Left lung (tissue), 10 donors: ENCODE results near the gene OPCML. TPM values are rescaled to one million over a fixed set of nuclear protein-coding genes. Genes with fewer than 3 reads are reported as not detected.
A peak's percentile ranks its signal among the peaks of the same experiment; 100 is the strongest.

Experiments used
- ATAC-seq: fragments of 200-7000 bp; cut with Tn5 transposase; one replicate; pipeline ENCODE4 v1.9.1; 2020; ENCODE audit warnings: moderate library complexity
- DNase-seq, 4 donors: peaks; one replicate each; pipeline ENCODE4 v3.0.0-alpha.2; 2013 to 2020
- H3K27ac ChIP-seq, 2 donors: fragments of 200-600 bp; sonication (generic) in 1 of 2; one replicate each; pipeline versions ENCODE4 v1.5.0 to v1.8.0; 2020 to 2021
- H3K27me3 ChIP-seq, 2 donors: fragments of 200-600 bp; sonication (generic) in 1 of 2; one replicate each; pipeline versions ENCODE4 v1.5.0 to v1.8.0; 2020 to 2021
- H3K36me3 ChIP-seq, 2 donors: fragments of 200-600 bp; sonication (generic) in 1 of 2; one replicate each; pipeline versions ENCODE4 v1.5.0 to v1.8.0; 2020 to 2021
- H3K4me1 ChIP-seq, 2 donors: fragments of 200-600 bp; one replicate each; pipeline ENCODE4 v1.8.0; 2021
- H3K4me3 ChIP-seq, 2 donors: fragments of 200-600 bp; sonication (generic) in 1 of 2; one replicate each; pipeline versions ENCODE4 v1.5.0 to v1.8.0; 2020 to 2021; ENCODE audit warnings: mild to moderate bottlenecking in 1 of 2
- H3K9me3 ChIP-seq, 2 donors: fragments of 200-600 bp; sonication (generic) in 1 of 2; one replicate each; pipeline versions ENCODE4 v1.5.0 to v1.8.0; 2020 to 2021
- intact Hi-C, 2 donors: fragments of 100-400 bp; cut with DNase I; formaldehyde crosslinking; loops; one replicate each; pipeline versions ENCODE4 v1.11.2 to v1.14.2; 2022
- polyA plus RNA-seq, 6 donors: library from polyadenylated mRNA; unstranded; fragments of 120-200 nt; gene quantifications; one replicate each; pipeline ENCODE4 v1.2.1, GENCODE V29; 2013; ENCODE audit not compliant: insufficient read length in 6 of 6
- total RNA-seq, 2 donors: library from RNA; stranded (reverse); fragmentation: NEBNext Ultra II Directional; extraction: Animal tissue kit (Norgen Biotek cat#: 25700); gene quantifications; one replicate each; pipeline ENCODE4 v1.2.1, GENCODE V29; 2021
- TF ChIP-seq, protein P1 (sequence below), 2 donors: fragments of 200-600 bp; sonication (generic) in 1 of 2; IDR thresholded peaks; one replicate each; pipeline versions ENCODE4 v1.5.0 to v1.8.0; 2021; ENCODE audit warnings: antibody characterized with exemption in 2 of 2
- donor health status: DM: no; HTN: yes; CAD: no.
- donor health status: DM: no; HTN: no; CAD: no.

OPCML gene
- total and polyA plus RNA-seq, 8 donors: 0.98 to 5.3 (median 1.9) TPM; not detected in 2

DNA sequence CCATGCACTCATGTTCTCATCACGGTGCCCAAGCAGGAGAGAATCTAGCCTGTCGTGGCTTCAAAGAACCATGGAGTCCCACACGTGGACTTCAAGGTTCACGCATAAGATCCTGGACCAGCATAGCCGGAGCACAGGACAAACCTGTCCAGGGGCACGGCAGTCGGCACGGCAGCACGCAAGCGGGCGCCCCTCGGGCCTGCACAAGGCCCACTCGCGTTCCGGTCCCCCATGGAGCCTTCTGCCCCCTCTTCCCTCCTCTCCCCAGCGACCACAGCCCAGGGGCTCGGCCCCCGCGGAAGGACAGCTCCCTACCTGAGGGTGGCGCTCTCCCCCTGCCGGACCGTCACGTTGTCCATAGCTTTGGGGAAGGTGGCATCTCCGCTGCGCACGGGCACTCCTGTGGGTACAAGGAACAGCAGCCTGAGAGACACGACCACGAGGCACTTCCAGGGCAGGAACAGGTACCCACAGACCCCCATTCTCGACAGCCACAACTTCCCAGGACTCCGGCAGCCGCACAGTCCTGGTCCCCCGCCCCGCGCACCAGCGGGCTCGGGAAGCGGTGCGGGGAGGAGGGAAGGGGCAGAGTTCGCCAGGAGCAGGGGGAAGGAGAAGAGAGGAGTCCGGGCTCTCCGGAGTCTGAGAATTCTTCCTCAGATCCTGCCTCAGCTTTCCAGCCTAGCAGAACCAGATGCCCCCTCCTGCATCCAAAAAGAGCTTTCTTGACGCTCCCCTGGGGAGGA lies 589.5 kb downstream of the OPCML start:
- DNase-seq: peak in 1 of 4 donors; percentile 77
- intact Hi-C loops: no loop called here
- H3K4me1 ChIP-seq: no peaks in the 10 kb centered on the region

DNA sequence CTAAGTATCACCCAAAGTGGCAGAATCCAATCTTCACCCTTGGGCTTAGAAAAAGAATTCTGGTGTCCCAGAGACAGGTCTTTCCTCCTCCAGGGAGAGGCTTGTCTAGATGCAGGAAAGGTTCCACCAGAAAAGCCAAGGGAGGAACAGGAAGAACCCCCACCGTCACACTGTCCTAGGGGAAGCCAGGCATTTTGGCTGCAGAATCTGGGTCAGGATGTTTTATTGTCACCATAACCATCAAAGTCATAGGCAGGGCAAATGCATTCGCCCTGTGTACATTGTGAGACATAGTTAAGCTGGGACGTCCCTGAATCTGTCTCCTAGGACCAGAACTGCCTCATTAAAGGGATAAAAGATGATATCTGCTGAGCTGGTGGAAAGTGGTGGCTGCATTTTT lies 590.5 kb downstream of the OPCML start:
- H3K4me1 ChIP-seq: no peaks in the 10 kb centered on the region
- no peak for ATAC-seq
- DNase-seq: no peak
- H3K27ac ChIP-seq: no peak overlapping the region
- no peaks in the 10 kb centered on the region for H3K9me3 ChIP-seq
- H3K4me3 ChIP-seq: no peak overlapping the region
- TF ChIP-seq, protein P1, sequence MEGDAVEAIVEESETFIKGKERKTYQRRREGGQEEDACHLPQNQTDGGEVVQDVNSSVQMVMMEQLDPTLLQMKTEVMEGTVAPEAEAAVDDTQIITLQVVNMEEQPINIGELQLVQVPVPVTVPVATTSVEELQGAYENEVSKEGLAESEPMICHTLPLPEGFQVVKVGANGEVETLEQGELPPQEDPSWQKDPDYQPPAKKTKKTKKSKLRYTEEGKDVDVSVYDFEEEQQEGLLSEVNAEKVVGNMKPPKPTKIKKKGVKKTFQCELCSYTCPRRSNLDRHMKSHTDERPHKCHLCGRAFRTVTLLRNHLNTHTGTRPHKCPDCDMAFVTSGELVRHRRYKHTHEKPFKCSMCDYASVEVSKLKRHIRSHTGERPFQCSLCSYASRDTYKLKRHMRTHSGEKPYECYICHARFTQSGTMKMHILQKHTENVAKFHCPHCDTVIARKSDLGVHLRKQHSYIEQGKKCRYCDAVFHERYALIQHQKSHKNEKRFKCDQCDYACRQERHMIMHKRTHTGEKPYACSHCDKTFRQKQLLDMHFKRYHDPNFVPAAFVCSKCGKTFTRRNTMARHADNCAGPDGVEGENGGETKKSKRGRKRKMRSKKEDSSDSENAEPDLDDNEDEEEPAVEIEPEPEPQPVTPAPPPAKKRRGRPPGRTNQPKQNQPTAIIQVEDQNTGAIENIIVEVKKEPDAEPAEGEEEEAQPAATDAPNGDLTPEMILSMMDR (IDR thresholded peaks at IDR 0.05): no peak
- intact Hi-C loops: no loop called here
- H3K27me3 ChIP-seq: peaks cover 29 to 56% of the 10 kb centered on the region in 2 donors
- H3K36me3 ChIP-seq: no peaks in the 10 kb centered on the region

More for the DNA sequence above, 589.5 kb downstream of the OPCML start:
- Histone ChIP-seq H3K36me3 (no peaks in the 10 kb centered on the region), H3K9me3 (no peaks in the 10 kb centered on the region), H3K27me3 (peaks cover 29 to 58% of the 10 kb centered on the region in 2 donors), H3K4me3 (no peak overlapping the region), H3K27ac (no peak overlapping the region)
- TF ChIP-seq, protein P1 (IDR thresholded peaks at IDR 0.05): no peak
- no peak for ATAC-seq

DNA sequence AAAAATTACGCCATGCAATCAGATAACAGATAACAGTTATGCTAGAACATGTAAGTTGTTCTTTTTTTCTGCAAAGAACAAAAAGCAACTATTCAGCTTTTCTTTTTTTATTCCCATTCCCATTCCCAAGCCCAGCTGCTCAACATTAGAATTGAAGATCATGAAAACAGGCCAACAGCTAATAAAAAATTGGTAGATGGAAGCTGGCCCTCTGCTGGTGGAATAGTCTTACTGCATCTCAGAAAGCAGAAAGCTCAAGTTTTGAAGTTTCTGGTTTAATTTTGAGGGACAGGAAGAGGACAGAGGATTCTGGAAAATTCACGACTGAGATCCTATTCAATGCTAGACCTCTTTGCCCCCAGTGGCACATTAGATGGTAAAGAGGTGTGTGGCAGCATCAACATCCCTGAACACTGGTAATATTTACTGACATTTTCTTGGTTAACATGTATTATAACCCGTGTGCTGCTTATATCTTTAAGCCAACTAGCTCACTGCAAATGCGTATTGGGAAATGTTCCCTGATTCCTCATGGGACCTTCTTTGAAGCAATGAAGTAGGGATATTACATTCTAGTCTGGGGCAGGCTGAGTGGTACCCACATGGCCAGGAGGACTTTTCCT lies 591.2 kb downstream of the OPCML start:
- TF ChIP-seq, protein P1 (IDR thresholded peaks at IDR 0.05): peak; percentile 66 to 83
- intact Hi-C loops: no loop called here
- peak; percentile 65 for ATAC-seq

DNA sequence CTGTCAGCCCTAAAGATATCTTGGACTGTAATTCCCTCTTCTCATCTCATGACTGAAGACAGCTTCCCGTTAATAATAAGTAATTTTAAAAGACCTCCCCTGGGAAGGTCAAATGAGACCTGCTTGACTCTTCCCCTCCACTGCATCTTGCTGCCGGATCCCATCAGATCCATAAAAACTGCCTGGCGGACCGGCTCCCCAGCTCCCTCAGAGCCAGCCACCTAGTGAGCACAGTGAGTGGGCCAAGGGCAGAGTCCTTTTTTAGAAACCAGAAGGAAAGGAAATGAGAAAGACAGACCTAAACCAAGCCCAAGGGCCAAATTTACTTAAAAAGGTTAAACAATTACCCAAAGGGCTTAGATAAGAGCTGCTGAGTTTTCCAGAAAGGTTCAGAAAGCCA lies 595.3 kb downstream of the OPCML start:
- intact Hi-C loops: no loop called here

More for the DNA sequence above, 591.2 kb downstream of the OPCML start:
- DNase-seq: peak in 2 of 4 donors; percentile 59 to 71
- Histone ChIP-seq H3K4me3 (no peak overlapping the region), H3K9me3 (no peaks in the 10 kb centered on the region), H3K4me1 (no peaks in the 10 kb centered on the region), H3K27ac (no peak overlapping the region), H3K36me3 (no peaks in the 10 kb centered on the region), H3K27me3 (peaks cover 29 to 50% of the 10 kb centered on the region in 2 donors)

DNA sequence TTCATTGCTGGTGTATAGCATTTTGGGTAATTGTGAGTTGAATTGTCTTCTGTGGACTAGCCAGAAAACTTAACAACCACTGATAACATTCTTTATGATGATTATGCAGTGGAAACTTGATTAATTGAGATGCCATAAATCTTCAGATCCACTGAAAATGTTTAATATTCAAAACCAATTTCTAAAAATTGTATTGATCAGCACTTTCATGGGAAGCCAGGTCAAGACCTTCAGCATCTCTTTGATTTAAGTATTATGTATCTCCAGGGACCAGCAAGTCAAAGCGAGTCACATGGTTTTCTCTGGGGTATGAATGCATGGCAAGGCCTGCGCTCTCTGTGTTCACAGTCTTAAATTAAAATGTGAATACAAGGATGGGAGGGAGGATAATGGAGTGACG lies 596.9 kb downstream of the OPCML start:
- DNase-seq: no peak
- no peaks in the 10 kb centered on the region for H3K36me3 ChIP-seq
- TF ChIP-seq, protein P1 (IDR thresholded peaks at IDR 0.05): no peak
- H3K27ac ChIP-seq: no peak overlapping the region
- intact Hi-C loops: no loop called here
- H3K4me3 ChIP-seq: no peak overlapping the region
- no peaks in the 10 kb centered on the region for H3K27me3 ChIP-seq
- no peak for ATAC-seq
- H3K9me3 ChIP-seq: peaks cover 0 to 3% of the 10 kb centered on the region in 2 donors
- H3K4me1 ChIP-seq: no peaks in the 10 kb centered on the region

More for the DNA sequence above, 595.3 kb downstream of the OPCML start:
- Histone ChIP-seq H3K4me3 (no peak overlapping the region), H3K9me3 (no peaks in the 10 kb centered on the region), H3K36me3 (no peaks in the 10 kb centered on the region), H3K27ac (no peak overlapping the region), H3K27me3 (peaks cover 0 to 10% of the 10 kb centered on the region in 2 donors), H3K4me1 (no peaks in the 10 kb centered on the region)
- TF ChIP-seq, protein P1 (IDR thresholded peaks at IDR 0.05): no peak
- DNase-seq: no peak
- ATAC-seq: no peak
